ENCODE data around the gene COPS8. TPM values are rescaled to one million over a fixed set of nuclear protein-coding genes. Genes with fewer than 3 reads are reported as not detected.

Gene COPS8
- total and polyA plus RNA-seq, 2 donors (not counting 3 experiments of a cell fraction or from before 2014, with no cell fraction given): 73.6 to 80.7 TPM

DNA sequence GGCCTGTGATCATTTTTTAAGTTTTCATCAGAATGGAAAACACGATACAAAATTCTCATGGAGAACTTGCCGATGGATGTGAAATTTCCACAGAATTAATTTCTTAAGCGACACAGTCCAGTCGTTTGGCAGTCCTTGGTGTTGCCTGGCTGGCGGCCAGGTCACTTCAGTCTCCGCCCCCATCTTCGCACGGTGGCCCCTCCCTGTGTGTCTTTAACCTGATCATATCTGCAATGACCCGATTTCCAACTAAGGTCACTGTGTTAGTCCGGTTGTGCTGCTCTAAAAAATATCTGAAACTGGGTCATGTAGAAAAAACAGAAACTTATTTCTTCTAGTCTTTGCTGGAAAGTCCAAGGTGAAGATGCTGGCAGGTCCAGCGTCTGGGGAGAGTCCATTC, 44.5 kb upstream of the COPS8 start:
- H3K36me3 ChIP-seq (ENCODE audit: control insufficient read depth in 2 of 2, extremely low read depth in 1 of 2, insufficient read depth in 2 of 2, low read length in 2 of 2): no peaks in the 10 kb centered on the region
- H3K4me2 ChIP-seq (ENCODE audit: insufficient read depth, low read length): no peak overlapping the region
- no peak for FAIRE-seq
- ChIA-PET POLR2A (no interaction called here), CTCF (no interaction called here)
- H3K27me3 ChIP-seq (ENCODE audit: control insufficient read depth in 2 of 2, insufficient read depth in 2 of 2, low read length in 2 of 2): no peaks in the 10 kb centered on the region
- H3K9me1 ChIP-seq (replicated peaks; ENCODE audit: control insufficient read depth, extremely low read depth, insufficient read depth, low read length): no peaks in the 10 kb centered on the region
- intact Hi-C loops (cut with micrococcal nuclease): no loop called here
- H3K79me2 ChIP-seq (ENCODE audit: control insufficient read depth, insufficient read depth, low read length): no peaks in the 10 kb centered on the region
- no peak overlapping the region for H3K4me3 ChIP-seq (replicated peaks in 1 of 3; ENCODE audit: insufficient read depth in 1 of 3, low read depth in 1 of 3, low read length in 3 of 3)
- DNase-seq (ENCODE audit: low read depth, low spot score): peak; percentile 54
- H3K9ac ChIP-seq (replicated peaks; ENCODE audit: extremely low read depth, insufficient read depth, low read length): no peak overlapping the region
- no peak overlapping the region for H3K27ac ChIP-seq (ENCODE audit: insufficient read depth, low read depth, low read length)
- no TSS peak for BruUV-seq (replicated peaks)
- H3K4me1 ChIP-seq (ENCODE audit: control insufficient read depth, extremely low read depth, insufficient read depth, low read length): peaks cover 27% of the 10 kb centered on the region
- H3K9me3 ChIP-seq (replicated peaks; ENCODE audit: control insufficient read depth, insufficient read depth, low read length): no peaks in the 10 kb centered on the region
- TF ChIP-seq FOS (IDR thresholded peaks at IDR 0.05; ENCODE audit: borderline replicate concordance, insufficient read depth, low read length) (no peak), MYC (IDR thresholded peaks at IDR 0.05; ENCODE audit: low read depth, low read length) (no peak), JUN (IDR thresholded peaks at IDR 0.05; ENCODE audit: borderline replicate concordance, insufficient read depth, insufficient read length, low read depth) (no peak), EZH2 (IDR thresholded peaks at IDR 0.05; ENCODE audit: borderline replicate concordance, low read depth, low read length, severe bottlenecking) (no peak), GATA2 (IDR thresholded peaks at IDR 0.05; ENCODE audit: insufficient read depth, insufficient read length, low read depth, low read length) (no peak), POLR2AphosphoS5 (IDR thresholded peaks at IDR 0.05; ENCODE audit: insufficient read depth, low read depth, low read length) (no peak), POLR2A (IDR thresholded peaks at IDR 0.05; ENCODE audit: low read depth, low read length) (no peak)
- TF ChIP-seq, protein P1, sequence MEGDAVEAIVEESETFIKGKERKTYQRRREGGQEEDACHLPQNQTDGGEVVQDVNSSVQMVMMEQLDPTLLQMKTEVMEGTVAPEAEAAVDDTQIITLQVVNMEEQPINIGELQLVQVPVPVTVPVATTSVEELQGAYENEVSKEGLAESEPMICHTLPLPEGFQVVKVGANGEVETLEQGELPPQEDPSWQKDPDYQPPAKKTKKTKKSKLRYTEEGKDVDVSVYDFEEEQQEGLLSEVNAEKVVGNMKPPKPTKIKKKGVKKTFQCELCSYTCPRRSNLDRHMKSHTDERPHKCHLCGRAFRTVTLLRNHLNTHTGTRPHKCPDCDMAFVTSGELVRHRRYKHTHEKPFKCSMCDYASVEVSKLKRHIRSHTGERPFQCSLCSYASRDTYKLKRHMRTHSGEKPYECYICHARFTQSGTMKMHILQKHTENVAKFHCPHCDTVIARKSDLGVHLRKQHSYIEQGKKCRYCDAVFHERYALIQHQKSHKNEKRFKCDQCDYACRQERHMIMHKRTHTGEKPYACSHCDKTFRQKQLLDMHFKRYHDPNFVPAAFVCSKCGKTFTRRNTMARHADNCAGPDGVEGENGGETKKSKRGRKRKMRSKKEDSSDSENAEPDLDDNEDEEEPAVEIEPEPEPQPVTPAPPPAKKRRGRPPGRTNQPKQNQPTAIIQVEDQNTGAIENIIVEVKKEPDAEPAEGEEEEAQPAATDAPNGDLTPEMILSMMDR (IDR thresholded peaks at IDR 0.05; ENCODE audit: extremely low read depth in 1 of 2, insufficient read depth in 1 of 2, low read depth in 1 of 2, low read length in 2 of 2): no peak
- TF ChIP-seq, protein P2, sequence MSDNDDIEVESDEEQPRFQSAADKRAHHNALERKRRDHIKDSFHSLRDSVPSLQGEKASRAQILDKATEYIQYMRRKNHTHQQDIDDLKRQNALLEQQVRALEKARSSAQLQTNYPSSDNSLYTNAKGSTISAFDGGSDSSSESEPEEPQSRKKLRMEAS (IDR thresholded peaks at IDR 0.05; ENCODE audit: insufficient read depth, insufficient read length): no peak
- H2AFZ ChIP-seq (ENCODE audit: low read depth, low read length): no peak overlapping the region
- dilution Hi-C loops (cut with MboI; ENCODE audit: extremely low pct_ligation_motif_present, low sequenced_read_pairs): no loop called here
- H4K20me1 ChIP-seq (replicated peaks; ENCODE audit: control insufficient read depth, extremely low read depth, insufficient read depth, low read length): no peaks in the 10 kb centered on the region
